Suprapubic skin (tissue), 4 donors: Measurements from ENCODE around the gene USP15.

ENCODE experiments used
- POLR2A ChIP-seq, 2 donors: fragments of 450-650 bp; IDR thresholded peaks; one replicate each; pipeline ENCODE4 v1.6.1; 2017; ENCODE audit warnings: antibody characterized with exemption in 2 of 2, mild to moderate bottlenecking in 2 of 2, moderate library complexity in 2 of 2
- POLR2AphosphoS5 ChIP-seq, 3 donors: sonication (generic); formaldehyde crosslinking; IDR thresholded peaks; one replicate each; pipeline ENCODE4 v1.6.1; 2017; ENCODE audit warnings: antibody characterized with exemption in 3 of 3
- TF ChIP-seq, protein P1 (sequence below), 2 donors: fragments of 200-600 bp in 1 of 2; fragments of 450-650 bp in 1 of 2; sonication (generic) in 1 of 2; IDR thresholded peaks; one replicate each; pipeline ENCODE4 v1.5.1; 2016 to 2019; ENCODE audit warnings: antibody characterized with exemption in 2 of 2, mild to moderate bottlenecking in 1 of 2, moderate library complexity in 1 of 2

DNA sequence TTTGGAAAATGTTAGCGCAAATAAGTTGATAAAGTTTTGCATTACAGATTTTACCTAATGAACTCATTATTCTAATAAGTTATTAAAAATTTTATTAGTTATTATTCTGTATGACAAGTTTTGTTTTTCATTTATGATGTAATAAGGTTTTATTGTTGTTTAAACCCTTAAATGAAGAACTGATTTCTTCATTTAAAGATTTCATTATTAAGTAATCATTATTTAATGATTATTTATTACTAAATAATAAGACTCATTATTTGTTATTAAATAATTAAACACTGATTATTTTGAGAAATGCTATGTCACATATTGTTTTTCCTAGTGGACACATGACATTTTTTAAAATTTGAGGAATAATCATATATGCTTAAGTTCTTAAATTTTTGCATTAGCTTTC, 34.2 kb downstream of the USP15 start:
- no peak for TF ChIP-seq POLR2AphosphoS5 (IDR thresholded peaks at IDR 0.05)
- TF ChIP-seq POLR2A (IDR thresholded peaks at IDR 0.05): no peak
- TF ChIP-seq, protein P1, sequence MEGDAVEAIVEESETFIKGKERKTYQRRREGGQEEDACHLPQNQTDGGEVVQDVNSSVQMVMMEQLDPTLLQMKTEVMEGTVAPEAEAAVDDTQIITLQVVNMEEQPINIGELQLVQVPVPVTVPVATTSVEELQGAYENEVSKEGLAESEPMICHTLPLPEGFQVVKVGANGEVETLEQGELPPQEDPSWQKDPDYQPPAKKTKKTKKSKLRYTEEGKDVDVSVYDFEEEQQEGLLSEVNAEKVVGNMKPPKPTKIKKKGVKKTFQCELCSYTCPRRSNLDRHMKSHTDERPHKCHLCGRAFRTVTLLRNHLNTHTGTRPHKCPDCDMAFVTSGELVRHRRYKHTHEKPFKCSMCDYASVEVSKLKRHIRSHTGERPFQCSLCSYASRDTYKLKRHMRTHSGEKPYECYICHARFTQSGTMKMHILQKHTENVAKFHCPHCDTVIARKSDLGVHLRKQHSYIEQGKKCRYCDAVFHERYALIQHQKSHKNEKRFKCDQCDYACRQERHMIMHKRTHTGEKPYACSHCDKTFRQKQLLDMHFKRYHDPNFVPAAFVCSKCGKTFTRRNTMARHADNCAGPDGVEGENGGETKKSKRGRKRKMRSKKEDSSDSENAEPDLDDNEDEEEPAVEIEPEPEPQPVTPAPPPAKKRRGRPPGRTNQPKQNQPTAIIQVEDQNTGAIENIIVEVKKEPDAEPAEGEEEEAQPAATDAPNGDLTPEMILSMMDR (IDR thresholded peaks at IDR 0.05): no peak
